Fibroblast of lung (primary cell): ENCODE results near the gene SLC45A1.
A peak's percentile ranks its signal among the peaks of the same experiment; 100 is the strongest.

ENCODE experiments used
- EZH2 ChIP-seq: IDR thresholded peaks from 2 replicates; pipeline ENCODE4 v1.5.1; 2012; ENCODE audit warnings: low read length, control low read depth, mild to moderate bottlenecking; ENCODE audit errors: missing control alignments
- TF ChIP-seq, protein P1 (sequence below), 2 donors: IDR thresholded peaks in 1 of 2; conservative IDR thresholded peaks in 1 of 2; 1 replicate in 1 of 2; 2 replicates in 1 of 2; pipeline ENCODE4 v1.5.1; 2011 to 2012; ENCODE audit warnings: low read length in 2 of 2, control low read depth in 1 of 2, inconsistent platforms in 1 of 2, low read depth in 1 of 2, mild to moderate bottlenecking in 1 of 2

GRCh38 chr1:8374812-8375211 lies 56.9 kb downstream of the SLC45A1 start:
- TF ChIP-seq, protein P1, sequence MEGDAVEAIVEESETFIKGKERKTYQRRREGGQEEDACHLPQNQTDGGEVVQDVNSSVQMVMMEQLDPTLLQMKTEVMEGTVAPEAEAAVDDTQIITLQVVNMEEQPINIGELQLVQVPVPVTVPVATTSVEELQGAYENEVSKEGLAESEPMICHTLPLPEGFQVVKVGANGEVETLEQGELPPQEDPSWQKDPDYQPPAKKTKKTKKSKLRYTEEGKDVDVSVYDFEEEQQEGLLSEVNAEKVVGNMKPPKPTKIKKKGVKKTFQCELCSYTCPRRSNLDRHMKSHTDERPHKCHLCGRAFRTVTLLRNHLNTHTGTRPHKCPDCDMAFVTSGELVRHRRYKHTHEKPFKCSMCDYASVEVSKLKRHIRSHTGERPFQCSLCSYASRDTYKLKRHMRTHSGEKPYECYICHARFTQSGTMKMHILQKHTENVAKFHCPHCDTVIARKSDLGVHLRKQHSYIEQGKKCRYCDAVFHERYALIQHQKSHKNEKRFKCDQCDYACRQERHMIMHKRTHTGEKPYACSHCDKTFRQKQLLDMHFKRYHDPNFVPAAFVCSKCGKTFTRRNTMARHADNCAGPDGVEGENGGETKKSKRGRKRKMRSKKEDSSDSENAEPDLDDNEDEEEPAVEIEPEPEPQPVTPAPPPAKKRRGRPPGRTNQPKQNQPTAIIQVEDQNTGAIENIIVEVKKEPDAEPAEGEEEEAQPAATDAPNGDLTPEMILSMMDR (conservative IDR thresholded peaks at IDR 0.05 in 1 of 2, IDR thresholded peaks at IDR 0.05 in 1 of 2; ENCODE audit: low read depth in 1 of 2, low read length in 2 of 2): peak; percentile 45 to 56
- TF ChIP-seq EZH2: no peak
